C4-2B (cell line): ENCODE data around the gene SLIT3.

Experiments used
- ZFX ChIP-seq: fragments of 450-650 bp; IDR thresholded peaks from 2 replicates; pipeline ENCODE4 v1.6.1; 2017
- TF ChIP-seq, protein P1 (sequence below): fragments of 450-650 bp; conservative IDR thresholded peaks from 2 replicates; pipeline ENCODE4 v1.5.1; 2017; ENCODE audit warnings: mild to moderate bottlenecking

- TF ChIP-seq, protein P1, sequence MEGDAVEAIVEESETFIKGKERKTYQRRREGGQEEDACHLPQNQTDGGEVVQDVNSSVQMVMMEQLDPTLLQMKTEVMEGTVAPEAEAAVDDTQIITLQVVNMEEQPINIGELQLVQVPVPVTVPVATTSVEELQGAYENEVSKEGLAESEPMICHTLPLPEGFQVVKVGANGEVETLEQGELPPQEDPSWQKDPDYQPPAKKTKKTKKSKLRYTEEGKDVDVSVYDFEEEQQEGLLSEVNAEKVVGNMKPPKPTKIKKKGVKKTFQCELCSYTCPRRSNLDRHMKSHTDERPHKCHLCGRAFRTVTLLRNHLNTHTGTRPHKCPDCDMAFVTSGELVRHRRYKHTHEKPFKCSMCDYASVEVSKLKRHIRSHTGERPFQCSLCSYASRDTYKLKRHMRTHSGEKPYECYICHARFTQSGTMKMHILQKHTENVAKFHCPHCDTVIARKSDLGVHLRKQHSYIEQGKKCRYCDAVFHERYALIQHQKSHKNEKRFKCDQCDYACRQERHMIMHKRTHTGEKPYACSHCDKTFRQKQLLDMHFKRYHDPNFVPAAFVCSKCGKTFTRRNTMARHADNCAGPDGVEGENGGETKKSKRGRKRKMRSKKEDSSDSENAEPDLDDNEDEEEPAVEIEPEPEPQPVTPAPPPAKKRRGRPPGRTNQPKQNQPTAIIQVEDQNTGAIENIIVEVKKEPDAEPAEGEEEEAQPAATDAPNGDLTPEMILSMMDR = no peak
- no peak for TF ChIP-seq ZFX
These were observed 202.4 kb downstream of the SLIT3 start for GRCh38 chr5:169098331-169099121.
